Measurements from ENCODE around the gene SERF2. TPM values are rescaled to one million over a fixed set of nuclear protein-coding genes. Genes with fewer than 3 reads are reported as not detected.

SERF2 gene
- total RNA-seq, 1 donor from 2014 or later, result 340 TPM

- Histone ChIP-seq H3K4me3 (ENCODE audit: low read depth, low read length) (no peak overlapping the region), H3K27me3 (ENCODE audit: control insufficient read depth, insufficient read depth, low read length) (no peaks in the 10 kb centered on the region), H3K36me3 (ENCODE audit: control insufficient read depth, insufficient read depth, low read length) (peaks cover 4% of the 10 kb centered on the region)
- no peak for FAIRE-seq
- TF ChIP-seq, protein P1, sequence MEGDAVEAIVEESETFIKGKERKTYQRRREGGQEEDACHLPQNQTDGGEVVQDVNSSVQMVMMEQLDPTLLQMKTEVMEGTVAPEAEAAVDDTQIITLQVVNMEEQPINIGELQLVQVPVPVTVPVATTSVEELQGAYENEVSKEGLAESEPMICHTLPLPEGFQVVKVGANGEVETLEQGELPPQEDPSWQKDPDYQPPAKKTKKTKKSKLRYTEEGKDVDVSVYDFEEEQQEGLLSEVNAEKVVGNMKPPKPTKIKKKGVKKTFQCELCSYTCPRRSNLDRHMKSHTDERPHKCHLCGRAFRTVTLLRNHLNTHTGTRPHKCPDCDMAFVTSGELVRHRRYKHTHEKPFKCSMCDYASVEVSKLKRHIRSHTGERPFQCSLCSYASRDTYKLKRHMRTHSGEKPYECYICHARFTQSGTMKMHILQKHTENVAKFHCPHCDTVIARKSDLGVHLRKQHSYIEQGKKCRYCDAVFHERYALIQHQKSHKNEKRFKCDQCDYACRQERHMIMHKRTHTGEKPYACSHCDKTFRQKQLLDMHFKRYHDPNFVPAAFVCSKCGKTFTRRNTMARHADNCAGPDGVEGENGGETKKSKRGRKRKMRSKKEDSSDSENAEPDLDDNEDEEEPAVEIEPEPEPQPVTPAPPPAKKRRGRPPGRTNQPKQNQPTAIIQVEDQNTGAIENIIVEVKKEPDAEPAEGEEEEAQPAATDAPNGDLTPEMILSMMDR (IDR thresholded peaks at IDR 0.05; ENCODE audit: insufficient read depth, low read length, severe bottlenecking), result no peak
- DNase-seq (ENCODE audit: low read depth), result no peak
Measured at GRCh38 chr15:43779016-43779415, 13.1 kb upstream of the SERF2 start.

- H3K27me3 ChIP-seq (ENCODE audit: control insufficient read depth, insufficient read depth, low read length), result no peaks in the 10 kb centered on the region
- FAIRE-seq, result no peak
- TF ChIP-seq, protein P1 (IDR thresholded peaks at IDR 0.05; ENCODE audit: insufficient read depth, low read length, severe bottlenecking), result no peak
- DNase-seq (ENCODE audit: low read depth), result no peak
- no peak overlapping the region for H3K4me3 ChIP-seq (ENCODE audit: low read depth, low read length)
- H3K36me3 ChIP-seq (ENCODE audit: control insufficient read depth, insufficient read depth, low read length), result peaks cover 12% of the 10 kb centered on the region
Measured at GRCh38 chr15:43789409-43789808, 2.7 kb upstream of the SERF2 start.

DNA sequence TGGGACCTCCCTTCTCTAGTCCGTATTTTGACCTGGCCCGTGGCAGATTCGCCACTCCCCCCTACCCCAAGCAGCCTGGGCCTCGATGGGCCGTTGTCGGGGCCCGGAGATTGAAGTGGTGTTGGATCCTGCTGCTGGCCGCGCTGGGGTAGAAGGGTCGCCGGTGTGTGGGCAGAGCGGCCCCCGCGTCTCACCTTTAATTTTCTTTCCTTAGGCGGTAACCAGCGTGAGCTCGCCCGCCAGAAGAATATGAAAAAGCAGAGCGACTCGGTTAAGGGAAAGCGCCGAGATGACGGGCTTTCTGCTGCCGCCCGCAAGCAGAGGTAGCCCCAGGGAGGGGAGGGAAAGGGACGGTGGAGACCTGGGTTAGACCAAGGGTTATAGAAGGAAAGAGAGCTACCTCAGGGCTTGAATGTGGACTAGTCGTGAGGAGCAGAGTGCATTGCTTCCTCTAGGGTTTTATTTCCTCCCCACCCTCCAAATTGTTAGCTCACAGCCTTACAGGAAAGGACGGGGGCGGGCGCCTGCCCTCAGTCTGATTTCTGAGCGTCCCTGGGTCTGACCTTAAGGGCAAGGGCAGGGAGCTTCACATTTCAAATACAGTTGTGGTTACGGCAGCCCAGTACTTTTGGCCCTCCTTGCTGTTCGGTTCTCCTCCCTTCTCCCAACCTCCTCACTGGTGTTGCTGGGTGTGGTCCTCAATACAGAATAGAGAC, 799 bp downstream of the SERF2 start:
- FAIRE-seq, result no peak
- no peaks in the 10 kb centered on the region for H3K27me3 ChIP-seq (ENCODE audit: control insufficient read depth, insufficient read depth, low read length)
- H3K4me3 ChIP-seq (ENCODE audit: low read depth, low read length), result peak overlapping the region; percentile 97
- DNase-seq (ENCODE audit: low read depth), result peak; percentile 38
- TF ChIP-seq, protein P1 (IDR thresholded peaks at IDR 0.05; ENCODE audit: insufficient read depth, low read length, severe bottlenecking), result peak; percentile 30
- H3K36me3 ChIP-seq (ENCODE audit: control insufficient read depth, insufficient read depth, low read length), result peaks cover 26% of the 10 kb centered on the region

- DNase-seq (ENCODE audit: low read depth) (no peak), FAIRE-seq (no peak)
- Histone ChIP-seq H3K36me3 (ENCODE audit: control insufficient read depth, insufficient read depth, low read length) (peaks cover 26% of the 10 kb centered on the region), H3K27me3 (ENCODE audit: control insufficient read depth, insufficient read depth, low read length) (no peaks in the 10 kb centered on the region), H3K4me3 (ENCODE audit: low read depth, low read length) (peak overlapping the region; percentile 97)
- TF ChIP-seq, protein P1 (IDR thresholded peaks at IDR 0.05; ENCODE audit: insufficient read depth, low read length, severe bottlenecking), result no peak
Measured at GRCh38 chr15:43793647-43794046, 1.5 kb downstream of the SERF2 start.

DNA sequence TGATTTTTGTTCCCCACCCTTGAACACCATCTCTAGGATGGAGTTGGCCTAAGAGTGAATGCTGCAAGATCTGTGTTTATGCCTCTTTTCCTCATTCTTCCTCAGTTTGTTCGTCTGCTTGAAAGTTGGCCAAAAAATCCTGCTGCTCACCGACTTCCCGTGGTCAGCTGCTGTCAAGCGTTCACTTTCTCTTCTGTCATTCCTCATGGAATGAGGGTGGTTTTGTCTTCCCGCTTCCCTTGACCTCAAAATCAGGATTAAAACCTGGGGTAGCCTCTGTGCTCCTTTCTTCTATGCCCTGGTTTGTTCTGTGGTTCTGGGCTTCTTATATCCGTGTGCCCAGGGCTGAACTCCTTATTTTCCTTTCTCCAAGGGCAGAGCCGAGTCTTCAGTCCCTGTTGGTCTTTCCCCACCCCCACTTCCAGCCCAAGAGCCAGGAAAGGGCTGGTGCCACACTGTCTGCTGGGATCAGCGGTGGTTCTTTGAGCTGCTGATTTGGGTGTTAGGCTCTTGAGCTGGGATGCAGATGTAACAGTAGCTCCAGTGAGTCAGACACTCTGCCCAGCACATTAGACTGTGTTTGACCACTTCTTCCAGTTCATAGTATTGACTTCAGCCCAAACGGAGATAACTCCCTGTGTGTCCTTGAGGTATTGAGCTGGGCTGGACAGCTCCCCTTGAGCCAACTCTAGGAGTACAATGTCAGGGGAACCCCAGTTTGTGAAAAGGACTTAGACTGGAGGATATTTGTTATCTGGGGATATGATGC, 2.3 kb downstream of the SERF2 start:
- TF ChIP-seq, protein P1 (IDR thresholded peaks at IDR 0.05; ENCODE audit: insufficient read depth, low read length, severe bottlenecking), result no peak
- FAIRE-seq, result no peak
- Histone ChIP-seq H3K36me3 (ENCODE audit: control insufficient read depth, insufficient read depth, low read length) (peaks cover 26% of the 10 kb centered on the region), H3K27me3 (ENCODE audit: control insufficient read depth, insufficient read depth, low read length) (no peaks in the 10 kb centered on the region), H3K4me3 (ENCODE audit: low read depth, low read length) (no peak overlapping the region)
- DNase-seq (ENCODE audit: low read depth), result no peak

Measured in bronchial epithelial cell (primary cell).